Measurements from ENCODE around the gene CCDC88B. TPM values are rescaled to one million over a fixed set of nuclear protein-coding genes. Genes with fewer than 3 reads are reported as not detected.

CCDC88B gene
- total and polyA plus RNA-seq, 10 of the 15 experiments (the other 5 are each of a cell fraction or from before 2014, with no cell fraction given) = 0.24 to 66.0 (median 19.2) TPM

DNA sequence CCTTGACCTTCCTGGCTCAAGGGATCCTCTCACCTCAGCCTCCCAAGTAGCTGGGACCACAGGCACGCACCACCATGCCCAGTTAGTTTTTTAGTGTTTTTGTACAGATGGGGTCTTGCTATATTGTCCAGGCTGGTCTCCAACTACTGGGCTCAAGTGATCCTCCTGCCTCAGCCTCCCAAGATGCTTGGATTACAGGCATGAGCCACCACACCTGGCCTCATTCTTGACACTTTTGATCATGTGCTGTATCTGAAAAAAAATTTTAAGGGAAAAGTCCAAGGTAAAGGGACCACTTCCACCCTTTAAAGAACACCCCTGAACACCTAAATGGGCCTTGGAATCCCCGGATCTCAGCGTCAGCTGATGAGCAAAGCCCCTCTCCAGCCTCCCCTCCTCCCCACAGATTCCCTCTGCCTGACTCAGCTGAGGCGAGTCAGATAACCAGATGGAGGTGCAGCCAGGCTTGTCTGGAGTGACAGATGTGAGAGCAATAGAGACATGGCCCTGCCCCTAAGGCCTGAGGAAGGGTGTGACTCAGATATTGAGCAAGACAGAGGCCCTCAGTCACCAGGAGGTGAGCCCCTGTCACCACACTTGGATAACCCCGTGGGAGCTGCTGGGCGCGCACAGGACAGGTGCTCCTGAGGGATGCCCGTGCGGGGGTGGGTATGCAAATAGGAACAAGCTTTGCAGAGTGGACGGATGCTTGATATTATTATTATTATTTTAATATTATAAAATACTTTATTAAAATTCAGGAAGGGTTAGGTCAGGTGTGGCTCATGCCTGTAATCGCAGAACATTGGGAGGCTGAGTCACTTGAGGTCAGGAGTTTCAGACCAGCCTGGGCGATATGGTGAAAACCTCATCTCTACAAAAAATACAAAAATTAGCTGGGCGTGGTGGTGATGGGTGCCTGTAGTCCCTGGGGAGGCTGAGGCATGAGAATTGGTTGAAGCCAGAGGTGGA, 5.0 kb upstream of the CCDC88B start (continued):
- TF ChIP-seq, protein P1, sequence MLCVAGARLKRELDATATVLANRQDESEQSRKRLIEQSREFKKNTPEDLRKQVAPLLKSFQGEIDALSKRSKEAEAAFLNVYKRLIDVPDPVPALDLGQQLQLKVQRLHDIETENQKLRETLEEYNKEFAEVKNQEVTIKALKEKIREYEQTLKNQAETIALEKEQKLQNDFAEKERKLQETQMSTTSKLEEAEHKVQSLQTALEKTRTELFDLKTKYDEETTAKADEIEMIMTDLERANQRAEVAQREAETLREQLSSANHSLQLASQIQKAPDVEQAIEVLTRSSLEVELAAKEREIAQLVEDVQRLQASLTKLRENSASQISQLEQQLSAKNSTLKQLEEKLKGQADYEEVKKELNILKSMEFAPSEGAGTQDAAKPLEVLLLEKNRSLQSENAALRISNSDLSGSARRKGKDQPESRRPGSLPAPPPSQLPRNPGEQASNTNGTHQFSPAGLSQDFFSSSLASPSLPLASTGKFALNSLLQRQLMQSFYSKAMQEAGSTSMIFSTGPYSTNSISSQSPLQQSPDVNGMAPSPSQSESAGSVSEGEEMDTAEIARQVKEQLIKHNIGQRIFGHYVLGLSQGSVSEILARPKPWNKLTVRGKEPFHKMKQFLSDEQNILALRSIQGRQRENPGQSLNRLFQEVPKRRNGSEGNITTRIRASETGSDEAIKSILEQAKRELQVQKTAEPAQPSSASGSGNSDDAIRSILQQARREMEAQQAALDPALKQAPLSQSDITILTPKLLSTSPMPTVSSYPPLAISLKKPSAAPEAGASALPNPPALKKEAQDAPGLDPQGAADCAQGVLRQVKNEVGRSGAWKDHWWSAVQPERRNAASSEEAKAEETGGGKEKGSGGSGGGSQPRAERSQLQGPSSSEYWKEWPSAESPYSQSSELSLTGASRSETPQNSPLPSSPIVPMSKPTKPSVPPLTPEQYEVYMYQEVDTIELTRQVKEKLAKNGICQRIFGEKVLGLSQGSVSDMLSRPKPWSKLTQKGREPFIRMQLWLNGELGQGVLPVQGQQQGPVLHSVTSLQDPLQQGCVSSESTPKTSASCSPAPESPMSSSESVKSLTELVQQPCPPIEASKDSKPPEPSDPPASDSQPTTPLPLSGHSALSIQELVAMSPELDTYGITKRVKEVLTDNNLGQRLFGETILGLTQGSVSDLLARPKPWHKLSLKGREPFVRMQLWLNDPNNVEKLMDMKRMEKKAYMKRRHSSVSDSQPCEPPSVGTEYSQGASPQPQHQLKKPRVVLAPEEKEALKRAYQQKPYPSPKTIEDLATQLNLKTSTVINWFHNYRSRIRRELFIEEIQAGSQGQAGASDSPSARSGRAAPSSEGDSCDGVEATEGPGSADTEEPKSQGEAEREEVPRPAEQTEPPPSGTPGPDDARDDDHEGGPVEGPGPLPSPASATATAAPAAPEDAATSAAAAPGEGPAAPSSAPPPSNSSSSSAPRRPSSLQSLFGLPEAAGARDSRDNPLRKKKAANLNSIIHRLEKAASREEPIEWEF (IDR thresholded peaks at IDR 0.05; ENCODE audit: insufficient replicate concordance, low read depth, low read length) = no peak
- no peak for TF ChIP-seq TARDBP (IDR thresholded peaks at IDR 0.05; ENCODE audit: borderline replicate concordance)
- TF ChIP-seq, protein P2, sequence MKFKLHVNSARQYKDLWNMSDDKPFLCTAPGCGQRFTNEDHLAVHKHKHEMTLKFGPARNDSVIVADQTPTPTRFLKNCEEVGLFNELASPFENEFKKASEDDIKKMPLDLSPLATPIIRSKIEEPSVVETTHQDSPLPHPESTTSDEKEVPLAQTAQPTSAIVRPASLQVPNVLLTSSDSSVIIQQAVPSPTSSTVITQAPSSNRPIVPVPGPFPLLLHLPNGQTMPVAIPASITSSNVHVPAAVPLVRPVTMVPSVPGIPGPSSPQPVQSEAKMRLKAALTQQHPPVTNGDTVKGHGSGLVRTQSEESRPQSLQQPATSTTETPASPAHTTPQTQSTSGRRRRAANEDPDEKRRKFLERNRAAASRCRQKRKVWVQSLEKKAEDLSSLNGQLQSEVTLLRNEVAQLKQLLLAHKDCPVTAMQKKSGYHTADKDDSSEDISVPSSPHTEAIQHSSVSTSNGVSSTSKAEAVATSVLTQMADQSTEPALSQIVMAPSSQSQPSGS (IDR thresholded peaks at IDR 0.05; ENCODE audit: low read length) = no peak
- peak; percentile 26; the same call in 1 of the 2 replicates for TF ChIP-seq ZNF384 (IDR thresholded peaks at IDR 0.05; ENCODE audit: borderline replicate concordance, low read depth, low read length)
- TF ChIP-seq, protein P3, sequence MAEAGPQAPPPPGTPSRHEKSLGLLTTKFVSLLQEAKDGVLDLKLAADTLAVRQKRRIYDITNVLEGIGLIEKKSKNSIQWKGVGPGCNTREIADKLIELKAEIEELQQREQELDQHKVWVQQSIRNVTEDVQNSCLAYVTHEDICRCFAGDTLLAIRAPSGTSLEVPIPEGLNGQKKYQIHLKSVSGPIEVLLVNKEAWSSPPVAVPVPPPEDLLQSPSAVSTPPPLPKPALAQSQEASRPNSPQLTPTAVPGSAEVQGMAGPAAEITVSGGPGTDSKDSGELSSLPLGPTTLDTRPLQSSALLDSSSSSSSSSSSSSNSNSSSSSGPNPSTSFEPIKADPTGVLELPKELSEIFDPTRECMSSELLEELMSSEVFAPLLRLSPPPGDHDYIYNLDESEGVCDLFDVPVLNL (IDR thresholded peaks at IDR 0.05; ENCODE audit: low read depth, low read length) = no peak
- TF ChIP-seq, protein P4, sequence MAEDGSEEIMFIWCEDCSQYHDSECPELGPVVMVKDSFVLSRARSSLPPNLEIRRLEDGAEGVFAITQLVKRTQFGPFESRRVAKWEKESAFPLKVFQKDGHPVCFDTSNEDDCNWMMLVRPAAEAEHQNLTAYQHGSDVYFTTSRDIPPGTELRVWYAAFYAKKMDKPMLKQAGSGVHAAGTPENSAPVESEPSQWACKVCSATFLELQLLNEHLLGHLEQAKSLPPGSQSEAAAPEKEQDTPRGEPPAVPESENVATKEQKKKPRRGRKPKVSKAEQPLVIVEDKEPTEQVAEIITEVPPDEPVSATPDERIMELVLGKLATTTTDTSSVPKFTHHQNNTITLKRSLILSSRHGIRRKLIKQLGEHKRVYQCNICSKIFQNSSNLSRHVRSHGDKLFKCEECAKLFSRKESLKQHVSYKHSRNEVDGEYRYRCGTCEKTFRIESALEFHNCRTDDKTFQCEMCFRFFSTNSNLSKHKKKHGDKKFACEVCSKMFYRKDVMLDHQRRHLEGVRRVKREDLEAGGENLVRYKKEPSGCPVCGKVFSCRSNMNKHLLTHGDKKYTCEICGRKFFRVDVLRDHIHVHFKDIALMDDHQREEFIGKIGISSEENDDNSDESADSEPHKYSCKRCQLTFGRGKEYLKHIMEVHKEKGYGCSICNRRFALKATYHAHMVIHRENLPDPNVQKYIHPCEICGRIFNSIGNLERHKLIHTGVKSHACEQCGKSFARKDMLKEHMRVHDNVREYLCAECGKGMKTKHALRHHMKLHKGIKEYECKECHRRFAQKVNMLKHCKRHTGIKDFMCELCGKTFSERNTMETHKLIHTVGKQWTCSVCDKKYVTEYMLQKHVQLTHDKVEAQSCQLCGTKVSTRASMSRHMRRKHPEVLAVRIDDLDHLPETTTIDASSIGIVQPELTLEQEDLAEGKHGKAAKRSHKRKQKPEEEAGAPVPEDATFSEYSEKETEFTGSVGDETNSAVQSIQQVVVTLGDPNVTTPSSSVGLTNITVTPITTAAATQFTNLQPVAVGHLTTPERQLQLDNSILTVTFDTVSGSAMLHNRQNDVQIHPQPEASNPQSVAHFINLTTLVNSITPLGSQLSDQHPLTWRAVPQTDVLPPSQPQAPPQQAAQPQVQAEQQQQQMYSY (CRISPR knock-in tag; IDR thresholded peaks at IDR 0.05) = no peak
- TF ChIP-seq, protein P5, sequence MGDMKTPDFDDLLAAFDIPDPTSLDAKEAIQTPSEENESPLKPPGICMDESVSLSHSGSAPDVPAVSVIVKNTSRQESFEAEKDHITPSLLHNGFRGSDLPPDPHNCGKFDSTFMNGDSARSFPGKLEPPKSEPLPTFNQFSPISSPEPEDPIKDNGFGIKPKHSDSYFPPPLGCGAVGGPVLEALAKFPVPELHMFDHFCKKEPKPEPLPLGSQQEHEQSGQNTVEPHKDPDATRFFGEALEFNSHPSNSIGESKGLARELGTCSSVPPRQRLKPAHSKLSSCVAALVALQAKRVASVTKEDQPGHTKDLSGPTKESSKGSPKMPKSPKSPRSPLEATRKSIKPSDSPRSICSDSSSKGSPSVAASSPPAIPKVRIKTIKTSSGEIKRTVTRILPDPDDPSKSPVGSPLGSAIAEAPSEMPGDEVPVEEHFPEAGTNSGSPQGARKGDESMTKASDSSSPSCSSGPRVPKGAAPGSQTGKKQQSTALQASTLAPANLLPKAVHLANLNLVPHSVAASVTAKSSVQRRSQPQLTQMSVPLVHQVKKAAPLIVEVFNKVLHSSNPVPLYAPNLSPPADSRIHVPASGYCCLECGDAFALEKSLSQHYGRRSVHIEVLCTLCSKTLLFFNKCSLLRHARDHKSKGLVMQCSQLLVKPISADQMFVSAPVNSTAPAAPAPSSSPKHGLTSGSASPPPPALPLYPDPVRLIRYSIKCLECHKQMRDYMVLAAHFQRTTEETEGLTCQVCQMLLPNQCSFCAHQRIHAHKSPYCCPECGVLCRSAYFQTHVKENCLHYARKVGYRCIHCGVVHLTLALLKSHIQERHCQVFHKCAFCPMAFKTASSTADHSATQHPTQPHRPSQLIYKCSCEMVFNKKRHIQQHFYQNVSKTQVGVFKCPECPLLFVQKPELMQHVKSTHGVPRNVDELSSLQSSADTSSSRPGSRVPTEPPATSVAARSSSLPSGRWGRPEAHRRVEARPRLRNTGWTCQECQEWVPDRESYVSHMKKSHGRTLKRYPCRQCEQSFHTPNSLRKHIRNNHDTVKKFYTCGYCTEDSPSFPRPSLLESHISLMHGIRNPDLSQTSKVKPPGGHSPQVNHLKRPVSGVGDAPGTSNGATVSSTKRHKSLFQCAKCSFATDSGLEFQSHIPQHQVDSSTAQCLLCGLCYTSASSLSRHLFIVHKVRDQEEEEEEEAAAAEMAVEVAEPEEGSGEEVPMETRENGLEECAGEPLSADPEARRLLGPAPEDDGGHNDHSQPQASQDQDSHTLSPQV (IDR thresholded peaks at IDR 0.05) = no peak
- TF ChIP-seq ZNF24 (IDR thresholded peaks at IDR 0.05) = no peak
- peak; percentile 18; the same call in 1 of the 2 replicates for TF ChIP-seq NFIC (IDR thresholded peaks at IDR 0.05; ENCODE audit: low read depth, low read length)
- no peak for TF ChIP-seq PAX8 (IDR thresholded peaks at IDR 0.05)
- no peak for TF ChIP-seq HDGF (IDR thresholded peaks at IDR 0.05)
- peak; percentile 52; the same call in 1 of the 2 replicates for TF ChIP-seq MTA2 (IDR thresholded peaks at IDR 0.05; ENCODE audit: low read depth)
